ENCODE measurements around the gene CLK1. TPM values are rescaled to one million over a fixed set of nuclear protein-coding genes. Genes with fewer than 3 reads are reported as not detected.

Gene CLK1
- total and polyA plus RNA-seq, 9 of the 15 experiments (the other 6 are each of a cell fraction or from before 2014, with no cell fraction given): 29.3 to 99.2 (median 47.0) TPM

GRCh38 chr2:200845669-200846325 lies 18.7 kb downstream of the CLK1 start (continued):
- TF ChIP-seq NCOA2 (IDR thresholded peaks at IDR 0.05; ENCODE audit: partially characterized antibody in 2 of 2) (no peak), VEZF1 (CRISPR knock-in tag; IDR thresholded peaks at IDR 0.05) (no peak), ARID2 (IDR thresholded peaks at IDR 0.05) (no peak), ZHX1 (conservative IDR thresholded peaks at IDR 0.05; ENCODE audit: low read length) (no peak), IFI16 (CRISPR knock-in tag; IDR thresholded peaks at IDR 0.05) (no peak), CHAMP1 (IDR thresholded peaks at IDR 0.05) (no peak), ZNF12 (CRISPR knock-in tag; IDR thresholded peaks at IDR 0.05) (no peak), ZNF717 (CRISPR knock-in tag; IDR thresholded peaks at IDR 0.05) (no peak), NCOA1 (IDR thresholded peaks at IDR 0.05; ENCODE audit: low read depth) (no peak), HNRNPH1 (optimal IDR thresholded peaks at IDR 0.05; ENCODE audit: low read depth, low read length) (no peak), ZNF408 (CRISPR knock-in tag; IDR thresholded peaks at IDR 0.05; ENCODE audit: low read depth) (no peak), MAFK (IDR thresholded peaks at IDR 0.05; ENCODE audit: low read length) (no peak), ARID4B (CRISPR knock-in tag; IDR thresholded peaks at IDR 0.05) (no peak), KLF16 (IDR thresholded peaks at IDR 0.05) (no peak), NFXL1 (CRISPR knock-in tag; IDR thresholded peaks at IDR 0.05) (no peak), PTBP1 (IDR thresholded peaks at IDR 0.05; ENCODE audit: low read depth, low read length) (no peak), TFAP4 (CRISPR knock-in tag; IDR thresholded peaks at IDR 0.05; ENCODE audit: borderline replicate concordance) (no peak)

Measured in K562 (cell line).